B cell (primary cell): ENCODE data around the gene APP. TPM values are rescaled to one million over a fixed set of nuclear protein-coding genes. Genes with fewer than 3 reads are reported as not detected.

Experiments
- ATAC-seq: fragments of 200-7000 bp; cut with Tn5 transposase; one replicate; pipeline ENCODE4 v1.10.0; 2021; ENCODE audit warnings: low read depth, mild to moderate bottlenecking, moderate number of reproducible peaks, moderate library complexity
- CTCF ChIA-PET: fragments of 350-600 bp; sonication (Branson Sonifier 250); formaldehyde crosslinking; loops from one replicate; lab custom pipeline; 2021; ENCODE audit warnings: antibody characterized with exemption, inconsistent platforms; lab: Charles Lee
- POLR2A ChIA-PET: fragments of 350-600 bp; sonication (Branson Sonifier 250); formaldehyde crosslinking; loops from one replicate; lab custom pipeline; 2021; ENCODE audit warnings: antibody characterized with exemption; lab: Charles Lee
- DNase-seq: peaks from one replicate; pipeline ENCODE4 v3.0.0; 2013
- H2AFZ ChIP-seq: 2 replicates; pipeline ENCODE4 v1.6.1; 2012; ENCODE audit warnings: mild to moderate bottlenecking, low read depth, low read length; ENCODE audit not compliant: insufficient read depth, poor library complexity, severe bottlenecking
- H3K27ac ChIP-seq, 2 donors: 1 replicate in 1 of 2; 2 replicates in 1 of 2; pipeline ENCODE4 v1.5.1; 2012 to 2013; ENCODE audit warnings: low read length in 2 of 2, mild to moderate bottlenecking in 2 of 2, moderate library complexity in 1 of 2
- H3K27me3 ChIP-seq, 4 experiments: fragments of 200-600 bp in 1 of 4; sonication (generic) in 1 of 4; replicated peaks in 1 of 4; 1 replicate in 2 of 4; 2 replicates in 2 of 4; pipeline versions ENCODE4 v1.6.1 to v1.7.0; 2013 to 2016; ENCODE audit warnings: low read length in 3 of 4, mild to moderate bottlenecking in 2 of 4, mixed read lengths in 1 of 4, moderate library complexity in 1 of 4; ENCODE audit not compliant: insufficient read depth in 4 of 4, control insufficient read depth in 3 of 4; ENCODE audit errors: control extremely low read depth in 1 of 4
- H3K36me3 ChIP-seq, 2 experiments: replicated peaks in 1 of 2; 1 replicate in 1 of 2; 2 replicates in 1 of 2; pipeline versions ENCODE4 v1.6.1 to v1.7.1; 2013; ENCODE audit warnings: low read length in 1 of 2; ENCODE audit not compliant: insufficient read depth in 2 of 2, control insufficient read depth in 1 of 2; ENCODE audit errors: control extremely low read depth in 1 of 2, extremely low read depth in 1 of 2
- H3K4me1 ChIP-seq, 2 donors: fragments of 200-600 bp in 1 of 2; sonication (generic) in 1 of 2; 1 replicate in 1 of 2; 2 replicates in 1 of 2; pipeline versions ENCODE4 v1.5.1 to v1.6.1; 2013 to 2017; ENCODE audit warnings: low read length in 2 of 2; ENCODE audit not compliant: control insufficient read depth in 2 of 2, insufficient read depth in 2 of 2
- H3K4me2 ChIP-seq: replicated peaks from 2 replicates; pipeline ENCODE3; 2012; ENCODE audit warnings: mild to moderate bottlenecking, low read depth, low read length; ENCODE audit not compliant: poor library complexity, severe bottlenecking
- H3K4me3 ChIP-seq, 5 experiments: fragments of 200-600 bp in 1 of 5; sonication (generic) in 1 of 5; 1 replicate in 3 of 5; 2 replicates in 2 of 5; pipeline versions ENCODE4 v1.5.1 to v1.7.0; 2011 to 2016; ENCODE audit warnings: low read length in 4 of 5, mild to moderate bottlenecking in 4 of 5, low read depth in 2 of 5, control low read depth in 1 of 5, moderate library complexity in 1 of 5; ENCODE audit not compliant: insufficient read depth in 1 of 5; ENCODE audit errors: control extremely low read depth in 1 of 5, extremely low read depth in 1 of 5
- H3K79me2 ChIP-seq: fragments of 200-600 bp; sonication (generic); one replicate; pipeline ENCODE4 v1.6.0; 2016; ENCODE audit warnings: low read length; ENCODE audit not compliant: control insufficient read depth, insufficient read depth
- H3K9ac ChIP-seq: fragments of 200-600 bp; sonication (generic); 2 replicates; pipeline ENCODE4 v1.6.1; 2017; ENCODE audit warnings: mild to moderate bottlenecking, low read length, moderate library complexity
- H3K9me3 ChIP-seq, 3 donors: one replicate each; pipeline versions ENCODE4 v1.6.1 to v1.7.1; 2013; ENCODE audit warnings: low read length in 2 of 3; ENCODE audit not compliant: control insufficient read depth in 2 of 3, insufficient read depth in 1 of 3; ENCODE audit errors: control extremely low read depth in 1 of 3
- H4K20me1 ChIP-seq: 2 replicates; pipeline ENCODE4 v1.6.0; 2012; ENCODE audit warnings: mild to moderate bottlenecking, low read length; ENCODE audit not compliant: insufficient read depth, control insufficient read depth, poor library complexity, severe bottlenecking
- H3K27ac Mint-ChIP-seq: one replicate; pipeline ENCODE4 v1.8.0; 2021; ENCODE audit warnings: mixed read lengths
- H3K27me3 Mint-ChIP-seq: one replicate; pipeline ENCODE4 v1.8.0; 2021; ENCODE audit warnings: mixed read lengths
- H3K4me1 Mint-ChIP-seq: one replicate; pipeline ENCODE4 v1.8.0; 2021; ENCODE audit warnings: mixed read lengths
- H3K4me3 Mint-ChIP-seq: one replicate; pipeline ENCODE4 v1.8.0; 2021; ENCODE audit warnings: mixed read lengths
- H3K9me3 Mint-ChIP-seq: one replicate; pipeline ENCODE4 v1.8.0; 2022; ENCODE audit warnings: mixed read lengths; ENCODE audit not compliant: insufficient read depth
- CTCF ChIP-seq: fragments of 200-600 bp; IDR thresholded peaks from one replicate; pipeline ENCODE4 v1.8.0; 2022; ENCODE audit warnings: antibody characterized with exemption, mild to moderate bottlenecking
- EZH2 ChIP-seq: IDR thresholded peaks from 2 replicates; pipeline ENCODE4 v1.6.1; 2012; ENCODE audit warnings: borderline replicate concordance, low read depth, mild to moderate bottlenecking, moderate library complexity, low read length; ENCODE audit not compliant: insufficient read depth, poor library complexity, severe bottlenecking
- WGBS: methylation state at CpG from one replicate; pipeline ENCODE4 v1.1.5; 2013; ENCODE audit warnings: missing lambda C conversion rate; ENCODE audit not compliant: insufficient coverage; 5-methylcytosine and 5-hydroxymethylcytosine counted together
- intact Hi-C: fragments of 100-400 bp; cut with micrococcal nuclease; formaldehyde crosslinking; loops from one replicate; pipeline ENCODE4 v1.10.0; 2022
- polyA plus RNA-seq: library from polyadenylated mRNA; depleted of rRNA; stranded (reverse); fragments of >200 nt; gene quantifications from 2 replicates; pipeline ENCODE4 v1.2.3, GENCODE V29; 2012
- total RNA-seq, 2 donors: library from RNA; stranded (reverse); fragments of 120-200 nt in 1 of 2; gene quantifications; 1 replicate in 1 of 2; 2 replicates in 1 of 2; pipeline versions ENCODE4 v1.2.3 to v1.2.4, GENCODE V29; 2013 to 2022

Gene APP
- total and polyA plus RNA-seq, 2 donors (not counting 1 experiment from before 2014, with no cell fraction given), result 28.3 to 34.7 TPM

DNA sequence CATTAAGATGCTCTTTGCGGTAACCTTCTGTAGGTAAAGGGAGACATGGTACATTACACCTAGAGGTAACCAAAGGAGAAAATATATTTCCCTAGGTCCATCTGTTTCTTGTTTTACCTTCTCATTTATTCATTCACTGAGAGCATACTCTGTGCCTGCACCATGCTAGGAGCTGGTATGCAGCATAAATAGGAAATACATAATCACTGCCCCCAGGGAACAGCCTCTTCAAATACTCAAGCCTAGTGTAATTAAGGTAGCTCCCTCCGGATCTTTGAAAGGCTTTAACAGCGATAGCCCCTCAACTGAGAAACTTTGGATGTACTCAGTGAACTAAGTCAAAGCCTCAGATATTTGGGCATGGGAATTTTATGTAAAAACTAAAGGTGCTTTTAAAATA is 312.2 kb downstream of the APP start:
- H3K4me3 Mint-ChIP-seq, result no peak overlapping the region
- Histone ChIP-seq H3K4me1 (no peaks in the 10 kb centered on the region), H3K79me2 (no peaks in the 10 kb centered on the region), H2AFZ (no peak overlapping the region), H3K36me3 (no peaks in the 10 kb centered on the region), H3K9me3 (no peaks in the 10 kb centered on the region), H3K4me3 (no peak overlapping the region), H3K9ac (no peak overlapping the region), H3K4me2 (no peak overlapping the region), H4K20me1 (no peaks in the 10 kb centered on the region), H3K27ac (no peak overlapping the region), H3K27me3 (no peaks in the 10 kb centered on the region)
- DNase-seq, result no peak
- WGBS, result no CpG with 5 or more reads among the region's 3 CpGs
- H3K4me1 Mint-ChIP-seq, result no peaks in the 10 kb centered on the region
- TF ChIP-seq CTCF (no peak), EZH2 (no peak)
- no peak for ATAC-seq
- no peaks in the 10 kb centered on the region for H3K27me3 Mint-ChIP-seq
- ChIA-PET CTCF (interaction anchor here (1.6 kb wide), 1 partner anchor 15 kb away, joined by 3 read pairs; no protein-coding TSS in a partner anchor), POLR2A (no interaction called here)
- no peaks in the 10 kb centered on the region for H3K9me3 Mint-ChIP-seq
- H3K27ac Mint-ChIP-seq, result no peak overlapping the region
- intact Hi-C loops, result no loop called here

DNA sequence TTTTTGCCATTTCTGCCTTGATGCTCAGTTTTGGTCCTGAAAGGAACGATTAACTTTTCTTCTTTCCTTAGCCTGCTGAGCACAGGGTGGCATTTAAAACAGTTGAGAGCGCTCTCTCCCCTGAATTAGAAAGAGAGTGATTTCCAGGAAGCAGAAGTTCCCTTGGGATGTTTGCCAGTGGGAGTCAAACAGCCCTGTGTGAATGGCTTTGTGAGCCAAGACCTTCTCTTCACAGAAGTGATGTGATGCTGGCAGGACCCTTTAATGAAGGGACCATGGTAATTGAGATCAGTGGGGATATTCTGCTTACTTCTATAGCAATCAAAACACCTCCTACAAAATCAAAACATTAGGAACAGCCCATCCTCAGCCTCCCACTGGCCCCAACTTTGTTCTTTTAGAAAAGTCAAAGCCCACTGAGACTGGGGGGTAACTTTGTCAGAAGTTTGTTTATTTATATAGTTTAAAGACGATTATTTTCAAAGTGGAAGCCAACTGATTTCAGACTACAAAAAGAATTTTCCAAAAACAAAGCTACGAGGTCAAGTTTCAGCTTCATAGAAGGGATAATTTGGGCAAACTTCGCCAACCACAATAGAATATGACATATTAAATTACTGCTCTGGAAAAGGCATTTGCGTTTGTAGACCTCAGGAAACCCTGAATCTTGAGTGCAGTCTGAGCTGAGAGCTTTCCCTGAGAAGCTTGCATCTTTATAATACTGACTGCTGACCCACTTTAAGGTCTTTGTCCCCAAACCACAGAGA is 313.1 kb downstream of the APP start:
- Mint-ChIP-seq H3K9me3 (no peaks in the 10 kb centered on the region), H3K27ac (no peak overlapping the region), H3K4me1 (no peaks in the 10 kb centered on the region), H3K27me3 (no peaks in the 10 kb centered on the region), H3K4me3 (no peak overlapping the region)
- H3K79me2 ChIP-seq, result no peaks in the 10 kb centered on the region
- no peak for DNase-seq
- H3K27ac ChIP-seq, result no peak overlapping the region
- WGBS, result 90% methylated on average over 2 of the region's 6 CpGs
- CTCF ChIA-PET, result interaction anchor here (1.6 kb wide), 1 partner anchor 14 kb away, joined by 3 read pairs; no protein-coding TSS in a partner anchor
- POLR2A ChIA-PET, result no interaction called here
- H2AFZ ChIP-seq, result no peak overlapping the region
- no peak overlapping the region for H3K4me3 ChIP-seq
- no peaks in the 10 kb centered on the region for H3K27me3 ChIP-seq
- TF ChIP-seq EZH2 (no peak), CTCF (no peak)
- no peak for ATAC-seq
- no peaks in the 10 kb centered on the region for H3K9me3 ChIP-seq
- H3K36me3 ChIP-seq, result no peaks in the 10 kb centered on the region
- H4K20me1 ChIP-seq, result no peaks in the 10 kb centered on the region
- H3K4me1 ChIP-seq, result no peaks in the 10 kb centered on the region
- H3K9ac ChIP-seq, result no peak overlapping the region
- intact Hi-C loops, result no loop called here
- no peak overlapping the region for H3K4me2 ChIP-seq
